Loucy (cell line): ENCODE results near the gene MTPN.

ENCODE experiments used
- EZH2phosphoT487 ChIP-seq: fragments of 200-600 bp; IDR thresholded peaks from 2 replicates; pipeline ENCODE4 v1.6.1; 2018; ENCODE audit warnings: antibody characterized with exemption, mild to moderate bottlenecking, moderate library complexity, borderline replicate concordance
- TF ChIP-seq, protein P1 (sequence below): fragments of 200-600 bp; sonication (generic); conservative IDR thresholded peaks from 2 replicates; pipeline ENCODE4 v1.5.1; 2014; ENCODE audit warnings: mild to moderate bottlenecking, antibody characterized with exemption, low read length

DNA sequence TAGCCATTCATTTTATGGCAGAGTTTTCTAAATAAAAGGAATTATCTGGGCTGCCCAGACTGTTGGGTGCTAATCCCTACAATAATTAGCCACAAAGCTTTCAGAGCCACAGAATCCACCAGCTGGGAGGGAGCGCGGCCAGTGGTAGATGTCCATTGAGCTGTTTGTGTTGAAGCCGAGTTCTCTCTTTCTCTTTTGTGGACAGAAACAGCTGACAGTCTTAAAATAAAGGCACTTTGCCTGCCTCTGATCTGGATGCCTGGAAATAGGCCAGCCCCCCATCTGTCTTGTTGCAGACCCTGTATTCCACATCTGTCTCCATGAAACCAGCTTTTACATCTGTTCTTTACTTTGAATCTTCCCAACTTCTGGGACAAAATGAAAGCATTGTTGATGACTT, 66.1 kb downstream of the MTPN start:
- TF ChIP-seq, protein P1, sequence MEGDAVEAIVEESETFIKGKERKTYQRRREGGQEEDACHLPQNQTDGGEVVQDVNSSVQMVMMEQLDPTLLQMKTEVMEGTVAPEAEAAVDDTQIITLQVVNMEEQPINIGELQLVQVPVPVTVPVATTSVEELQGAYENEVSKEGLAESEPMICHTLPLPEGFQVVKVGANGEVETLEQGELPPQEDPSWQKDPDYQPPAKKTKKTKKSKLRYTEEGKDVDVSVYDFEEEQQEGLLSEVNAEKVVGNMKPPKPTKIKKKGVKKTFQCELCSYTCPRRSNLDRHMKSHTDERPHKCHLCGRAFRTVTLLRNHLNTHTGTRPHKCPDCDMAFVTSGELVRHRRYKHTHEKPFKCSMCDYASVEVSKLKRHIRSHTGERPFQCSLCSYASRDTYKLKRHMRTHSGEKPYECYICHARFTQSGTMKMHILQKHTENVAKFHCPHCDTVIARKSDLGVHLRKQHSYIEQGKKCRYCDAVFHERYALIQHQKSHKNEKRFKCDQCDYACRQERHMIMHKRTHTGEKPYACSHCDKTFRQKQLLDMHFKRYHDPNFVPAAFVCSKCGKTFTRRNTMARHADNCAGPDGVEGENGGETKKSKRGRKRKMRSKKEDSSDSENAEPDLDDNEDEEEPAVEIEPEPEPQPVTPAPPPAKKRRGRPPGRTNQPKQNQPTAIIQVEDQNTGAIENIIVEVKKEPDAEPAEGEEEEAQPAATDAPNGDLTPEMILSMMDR, result no peak
- TF ChIP-seq EZH2phosphoT487, result no peak
